Activated gamma-delta T cell treated with anti-CD3 and anti-CD28 coated beads, Interleukin-2, amount 50 U/mL, for 16 hours (primary cell): ENCODE data around the gene RFX3.

Source experiments
- DNase-seq: peaks from one replicate; pipeline ENCODE4 v3.0.0-alpha.2; 2020; ENCODE audit warnings: low read depth

Gene RFX3

DNA sequence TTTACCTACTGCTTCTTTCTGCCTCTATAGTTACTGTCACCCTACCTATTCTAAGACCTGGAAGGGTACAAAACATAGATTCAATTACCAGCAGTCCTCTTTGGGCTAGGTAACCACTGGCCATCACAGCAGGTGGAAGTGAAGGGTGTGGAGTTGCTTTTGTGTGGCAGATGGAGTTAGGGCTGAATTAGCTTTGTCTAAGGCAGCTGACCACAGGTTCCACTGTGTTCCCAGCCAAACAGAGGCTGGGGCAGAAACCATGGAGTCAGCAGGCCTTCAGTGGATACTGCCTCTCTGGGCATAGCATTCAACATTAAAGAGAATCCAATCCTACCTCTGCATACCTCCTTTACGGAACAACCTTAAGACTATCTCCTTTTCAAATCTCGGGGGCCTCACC lies 254.2 kb downstream of the RFX3 start:
- DNase-seq: no peak

DNA sequence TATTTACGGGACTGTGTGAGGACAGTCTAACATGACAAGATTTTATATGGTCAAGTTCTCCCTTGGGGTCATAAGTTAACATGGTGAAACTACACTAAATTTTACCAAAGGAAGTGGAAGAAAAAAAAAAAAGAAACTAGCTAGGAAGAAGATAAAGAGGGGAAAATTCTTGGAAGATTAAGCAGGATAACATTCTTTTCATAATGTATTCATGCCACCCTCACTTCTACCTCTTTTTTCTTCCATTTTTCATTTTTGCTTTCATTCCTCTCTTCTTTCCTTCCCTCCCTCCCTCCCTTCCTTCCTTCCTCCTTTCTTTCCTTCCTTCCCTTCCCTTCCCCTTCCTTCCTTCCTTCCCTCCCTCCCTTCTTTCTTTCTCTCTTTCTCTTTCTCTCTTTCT lies 254.6 kb downstream of the RFX3 start:
- no peak for DNase-seq

DNA sequence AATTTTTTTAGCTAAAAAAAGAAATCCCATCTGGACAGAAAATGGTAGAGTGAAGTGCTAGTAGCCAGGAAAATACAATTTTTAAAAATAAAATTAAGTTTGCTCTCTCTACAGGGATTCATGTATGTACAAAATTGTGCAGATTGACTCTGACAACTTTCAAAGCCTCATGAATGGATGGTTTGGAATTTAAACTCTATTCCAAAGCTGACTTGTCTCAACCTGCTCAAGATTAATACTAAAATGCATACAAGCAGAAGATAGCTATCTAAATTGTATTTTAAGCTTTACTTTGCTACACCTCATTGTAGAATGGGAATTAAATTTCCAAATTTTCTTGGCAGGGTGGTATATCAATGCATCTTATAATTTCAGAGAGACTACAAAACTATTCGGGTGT lies 257.6 kb downstream of the RFX3 start:
- DNase-seq: no peak

DNA sequence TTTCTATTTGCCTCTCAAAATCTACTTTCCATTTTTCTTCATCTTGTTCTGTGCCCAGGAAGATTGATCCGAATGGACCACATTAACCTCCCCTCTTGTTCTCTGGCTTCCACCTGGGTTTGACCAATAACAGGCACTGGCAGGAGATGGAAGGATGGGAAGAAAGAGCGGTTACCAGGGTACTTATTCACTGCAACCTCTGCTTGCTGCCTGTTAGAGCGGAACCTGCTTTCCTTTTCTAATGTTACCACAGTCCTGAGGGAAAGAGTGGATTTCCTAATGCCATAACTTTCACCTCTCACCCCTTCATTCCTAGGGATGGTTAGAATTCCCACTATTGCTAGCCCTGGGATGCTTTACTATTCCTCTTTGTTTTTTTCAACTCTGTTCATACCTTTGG lies 262.1 kb downstream of the RFX3 start:
- DNase-seq: no peak

DNA sequence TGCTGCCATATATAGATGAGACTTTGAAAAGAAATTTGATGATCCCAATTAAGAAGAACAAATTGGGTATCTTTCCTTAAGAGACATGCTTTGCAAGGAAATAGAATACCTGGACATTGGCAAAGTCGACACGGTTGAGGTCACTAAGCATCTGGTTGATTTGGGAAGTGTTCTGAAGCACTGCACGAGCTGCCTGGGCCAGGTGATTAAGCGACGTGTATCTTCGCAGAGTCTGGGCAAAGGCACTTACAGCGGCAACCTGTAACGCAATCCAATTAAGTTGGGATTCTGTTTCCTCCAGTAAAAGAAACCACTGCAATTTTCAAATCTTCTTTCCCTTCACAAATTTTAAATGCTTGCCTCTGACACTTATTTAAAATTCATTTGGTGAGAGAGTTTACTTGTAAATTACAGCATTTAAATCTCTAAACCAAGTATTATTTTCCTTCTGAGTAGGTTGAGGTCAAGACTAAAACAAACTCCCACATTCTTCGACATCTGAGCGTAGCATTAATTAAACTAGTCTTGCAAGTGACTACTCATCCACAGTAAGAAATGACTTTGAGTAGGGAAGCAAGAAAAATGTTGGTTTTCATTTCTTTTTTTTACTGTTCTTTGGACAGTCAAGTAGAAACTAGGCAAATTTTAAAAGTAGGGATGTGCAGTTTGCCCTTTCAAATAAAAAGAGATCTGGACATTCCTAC lies 262.8 kb downstream of the RFX3 start:
- DNase-seq: no peak

DNA sequence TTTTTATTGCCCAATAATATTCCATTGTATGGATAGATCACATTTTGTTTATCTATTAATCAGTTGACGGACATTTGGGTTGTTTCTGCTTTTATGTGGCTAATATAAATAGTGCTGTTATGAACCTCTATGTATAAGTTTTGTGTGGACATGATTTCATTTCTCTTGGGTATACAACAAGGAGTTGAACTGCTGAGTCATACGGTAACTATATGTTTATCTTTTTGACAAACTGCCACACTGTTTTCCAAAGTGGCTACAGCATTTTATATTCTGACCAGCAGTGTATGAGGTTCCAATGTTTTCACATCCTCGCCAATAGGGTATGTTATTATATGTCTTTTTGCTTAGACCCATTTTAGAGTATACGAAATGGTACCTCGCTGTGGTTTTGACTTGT lies 264.3 kb downstream of the RFX3 start:
- DNase-seq: no peak

DNA sequence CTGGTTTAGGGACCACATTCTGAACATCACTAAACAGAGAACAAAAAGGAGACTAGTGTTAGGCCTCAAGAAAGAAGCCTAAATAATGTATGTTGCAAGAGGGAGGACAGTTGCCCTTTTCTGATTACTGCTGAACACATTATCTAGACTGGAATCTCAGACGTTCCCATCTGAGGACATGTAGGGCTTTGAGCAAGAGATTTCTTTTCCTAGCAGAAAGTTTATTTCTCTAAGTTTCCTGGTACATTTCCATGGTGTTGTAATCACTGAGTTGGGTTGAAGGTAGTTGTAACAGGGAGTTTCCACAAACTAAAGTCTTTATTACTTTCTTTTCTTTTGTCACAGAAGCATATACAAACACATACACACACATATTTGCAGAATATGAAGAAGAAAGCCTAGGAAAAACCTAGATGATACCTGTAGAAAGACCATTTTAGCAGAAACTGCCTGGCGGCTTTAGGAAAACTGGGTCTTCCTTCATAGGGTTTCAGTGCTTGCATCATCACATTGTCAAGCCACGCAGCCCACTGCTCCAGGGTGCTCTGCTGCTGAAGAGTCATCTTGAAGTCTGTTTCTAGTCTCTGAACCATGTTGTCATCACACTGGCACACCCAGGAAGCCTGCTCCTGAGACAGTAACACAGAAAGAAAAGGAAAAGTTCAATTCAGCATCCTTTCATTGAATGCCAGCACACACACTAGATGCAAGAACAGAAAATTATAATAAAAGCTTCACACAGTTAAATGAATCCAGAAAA lies 269.1 kb downstream of the RFX3 start:
- no peak for DNase-seq

DNA sequence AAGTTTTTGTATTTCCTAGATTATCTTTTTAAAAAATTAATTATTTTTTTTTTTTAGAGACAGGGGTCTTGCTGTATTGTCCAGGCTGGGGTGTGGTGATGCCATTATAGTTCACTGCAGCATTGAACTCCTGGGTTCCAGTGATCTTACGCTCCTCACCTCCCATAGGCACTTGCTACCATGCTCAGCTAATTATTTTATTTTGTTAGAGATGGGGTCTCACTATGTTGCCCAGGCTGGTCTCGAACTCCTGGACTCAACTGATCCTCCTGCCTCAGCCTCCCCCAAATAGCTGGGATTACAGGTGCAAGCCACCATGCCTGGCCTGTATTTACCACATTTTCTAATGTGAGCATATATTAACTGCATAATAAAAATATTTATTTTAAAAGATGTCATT lies 274.5 kb downstream of the RFX3 start:
- DNase-seq: no peak

DNA sequence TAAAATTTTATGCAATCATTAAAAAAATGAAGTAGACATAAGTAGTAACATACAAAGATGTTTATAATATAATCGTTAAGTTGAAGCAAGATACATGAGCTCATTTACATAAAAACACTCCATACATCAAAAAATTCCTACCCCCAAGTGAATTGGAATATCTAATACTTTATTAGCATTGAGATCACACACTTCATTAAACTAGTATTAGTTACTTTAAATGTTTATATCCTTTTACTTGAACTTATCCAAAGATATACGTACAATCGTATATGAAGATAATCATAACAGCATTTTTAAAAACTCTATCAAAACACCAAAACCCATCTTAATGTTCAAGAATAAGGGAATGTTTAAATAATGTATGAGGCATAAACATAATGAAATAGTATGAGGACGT lies 275.1 kb downstream of the RFX3 start:
- DNase-seq: no peak

DNA sequence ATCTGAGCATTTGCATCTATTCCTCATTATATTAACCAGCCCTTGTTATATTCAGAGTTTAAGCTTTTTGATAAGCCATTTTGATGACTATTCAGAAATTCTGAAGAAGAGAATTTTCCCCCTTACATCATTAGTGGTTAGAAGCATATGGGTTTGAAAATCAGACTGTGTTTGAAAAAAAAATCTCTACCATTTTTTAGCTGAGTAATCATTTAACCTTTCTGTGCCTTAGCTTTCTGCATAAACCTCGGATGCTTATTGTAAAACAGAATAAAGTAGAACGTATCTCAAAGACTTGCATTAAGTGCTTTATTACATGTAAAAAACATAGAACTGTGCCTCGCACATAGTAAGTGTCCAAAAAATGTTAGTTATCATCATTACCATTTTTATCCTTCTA lies 278.6 kb downstream of the RFX3 start:
- no peak for DNase-seq

DNA sequence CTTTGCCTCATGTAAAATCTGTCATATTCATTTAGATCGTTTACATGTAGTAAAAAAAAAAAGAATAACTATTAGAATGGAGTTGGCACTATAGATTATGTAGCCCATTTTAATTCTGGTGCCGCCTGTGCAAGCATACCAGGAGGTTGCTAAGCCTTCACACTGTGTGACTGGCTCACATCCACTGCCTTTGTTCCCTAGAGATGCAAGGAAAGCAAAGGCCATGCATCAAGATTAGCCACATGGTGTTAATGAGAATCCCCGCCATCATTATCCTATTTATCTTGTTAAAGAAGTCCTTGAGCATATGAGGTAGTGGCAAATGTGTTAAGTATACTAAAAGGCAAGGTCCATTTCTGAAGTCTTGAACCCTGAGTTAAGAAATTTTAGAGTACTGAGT lies 279.6 kb downstream of the RFX3 start:
- no peak for DNase-seq

DNA sequence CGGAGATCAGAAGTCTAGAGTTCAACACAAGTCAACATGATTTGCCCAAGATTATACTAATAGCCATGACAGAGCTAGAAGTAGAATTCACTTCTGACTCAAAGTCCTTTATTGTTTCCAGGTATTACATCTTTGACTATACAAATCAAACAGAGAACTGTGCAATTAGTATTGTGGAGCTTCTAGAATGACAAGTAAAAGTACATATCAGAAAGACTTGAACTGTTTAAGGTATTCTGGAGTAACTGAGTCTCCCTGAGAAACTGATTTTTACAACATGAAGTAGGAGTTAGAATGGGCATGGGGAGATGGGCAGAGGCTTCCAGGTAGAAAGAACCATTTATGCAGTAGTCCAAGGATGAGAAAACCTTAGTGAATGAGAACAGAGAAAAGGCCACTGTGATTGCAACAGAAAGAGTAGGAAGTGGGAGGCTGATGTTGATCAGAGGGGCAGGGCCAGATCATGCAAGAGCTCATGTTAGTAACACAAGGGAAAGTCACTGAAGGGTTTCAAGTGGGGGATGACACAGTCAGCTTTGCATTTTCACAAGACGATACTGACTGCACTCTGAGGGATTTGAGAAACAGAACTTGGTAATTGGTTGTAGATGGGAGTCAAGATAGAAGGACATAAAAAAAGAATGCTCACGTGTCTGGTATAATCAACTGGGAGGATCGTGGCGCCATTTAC lies 280.7 kb downstream of the RFX3 start:
- DNase-seq: no peak

DNA sequence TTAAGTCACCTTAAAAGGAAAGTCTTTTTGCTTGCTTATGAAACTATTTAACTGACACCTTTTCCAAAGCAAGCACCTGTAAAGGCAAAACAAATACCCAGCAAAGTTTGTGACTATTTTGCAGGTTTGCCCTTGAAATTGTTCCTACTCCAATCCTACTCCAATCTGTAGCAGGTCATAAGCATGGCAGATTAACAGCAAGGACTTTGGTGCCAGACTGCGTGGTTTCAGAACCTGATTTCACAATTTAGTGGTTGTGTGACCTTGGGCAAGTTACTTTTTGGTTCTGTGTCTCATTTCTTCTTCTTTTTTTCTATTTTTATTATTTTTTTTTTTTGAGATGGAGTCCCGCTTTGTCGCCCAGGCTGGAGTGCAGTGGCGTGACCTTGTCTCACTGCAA lies 282.1 kb downstream of the RFX3 start:
- DNase-seq: no peak

DNA sequence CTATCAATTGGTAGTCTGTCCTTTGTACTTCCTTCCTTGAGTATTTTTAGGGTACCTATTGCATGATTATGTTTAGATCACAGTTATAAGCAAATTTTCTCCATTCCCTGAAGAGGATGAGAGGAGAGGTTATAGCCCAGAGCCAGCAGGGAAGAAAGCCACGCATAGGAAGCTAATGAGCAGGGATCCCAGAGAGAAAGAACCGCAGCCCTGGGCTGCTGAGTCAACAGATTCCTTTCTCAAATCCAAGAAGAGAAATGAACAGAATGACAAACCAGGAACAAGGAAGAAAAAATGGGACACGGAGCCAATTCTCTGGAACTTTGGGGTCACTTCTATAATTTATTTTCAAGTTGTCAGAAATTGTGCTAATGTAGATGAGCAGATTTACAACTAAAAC lies 284.5 kb downstream of the RFX3 start:
- DNase-seq: no peak

DNA sequence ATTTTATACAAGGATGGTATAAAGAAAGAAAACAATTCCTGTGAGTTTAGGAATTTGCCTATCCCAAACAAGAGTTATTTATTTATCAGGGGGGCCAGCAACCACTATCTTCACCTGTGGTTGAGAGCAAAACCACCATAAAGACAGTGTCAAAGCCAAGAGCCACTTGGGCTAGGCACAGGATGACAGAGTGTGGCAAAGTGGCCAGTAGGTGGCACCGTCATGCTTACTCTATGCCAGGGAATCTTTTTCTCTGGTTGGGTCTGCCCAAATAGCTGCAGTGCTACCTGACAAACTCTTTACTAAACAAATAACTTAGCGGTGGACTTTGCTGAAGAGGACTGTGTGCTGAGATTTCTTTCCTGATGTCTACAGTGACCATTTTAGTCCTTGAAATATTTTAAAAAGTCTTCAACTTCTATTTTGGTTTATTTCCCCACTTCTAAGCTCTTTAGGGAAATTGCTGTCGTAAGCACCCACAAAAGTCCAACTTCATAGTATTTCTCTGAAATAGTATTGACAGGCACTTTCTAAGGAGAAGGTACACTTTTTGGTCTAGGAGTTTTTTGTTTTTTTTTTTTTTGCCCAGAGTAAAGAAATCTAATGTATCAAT lies 285.0 kb downstream of the RFX3 start:
- peak; percentile 21 for DNase-seq

DNA sequence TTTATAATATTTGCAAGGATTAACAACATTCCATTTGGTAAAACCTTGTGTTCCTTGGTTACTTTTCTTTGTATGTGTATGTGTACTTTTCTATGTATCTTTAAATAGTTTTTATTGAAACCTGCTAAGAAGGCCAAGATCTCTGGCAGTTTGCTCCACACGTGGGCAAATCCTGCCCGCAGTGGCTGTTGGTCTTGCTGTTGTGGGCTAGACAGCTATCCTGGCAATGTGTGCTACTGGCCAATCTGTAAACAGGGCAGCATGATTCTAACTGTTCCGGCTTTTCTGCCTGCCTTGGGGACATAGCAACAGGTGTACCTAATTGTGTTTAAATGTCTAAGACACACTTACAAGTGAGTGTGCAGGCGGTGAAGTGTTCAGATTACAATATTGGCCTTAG lies 286.6 kb downstream of the RFX3 start:
- DNase-seq: no peak

DNA sequence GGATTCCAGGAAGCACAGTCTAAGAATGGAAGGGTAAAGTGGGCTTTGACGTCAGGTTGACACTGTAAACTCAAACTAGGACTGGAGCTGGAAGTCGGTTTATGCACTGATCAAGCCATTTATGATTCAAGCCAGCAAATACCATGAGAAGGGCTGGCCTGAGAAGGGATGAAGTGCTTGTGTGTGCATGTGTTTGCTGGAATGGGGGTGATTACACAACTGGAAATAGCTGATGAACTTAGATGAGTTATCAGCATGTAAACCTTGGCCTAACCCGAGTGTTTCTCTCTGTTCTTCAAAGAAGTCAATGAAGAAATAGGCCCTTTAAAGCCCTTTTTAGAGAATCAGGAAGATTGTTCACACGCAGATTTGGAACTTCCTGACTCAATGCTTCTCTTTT lies 287.6 kb downstream of the RFX3 start:
- no peak for DNase-seq

DNA sequence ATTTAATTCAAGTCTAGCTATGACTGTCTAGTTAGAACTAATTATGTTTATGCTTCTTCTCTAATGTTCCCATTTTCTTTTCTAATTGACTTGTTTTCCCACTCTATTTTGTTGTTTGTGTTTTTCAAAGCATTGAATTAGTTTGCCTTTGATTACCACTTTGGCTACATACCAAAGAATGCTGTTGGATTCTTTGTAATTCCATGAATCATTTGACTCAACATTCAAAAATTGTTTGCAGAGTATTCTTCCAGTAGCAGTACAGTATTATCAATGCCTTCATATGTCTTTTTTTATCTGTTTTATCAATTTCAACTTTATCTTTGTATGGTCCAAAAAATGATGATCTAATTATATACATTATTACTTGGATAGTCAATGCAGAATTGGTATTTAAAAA lies 288.7 kb downstream of the RFX3 start:
- DNase-seq: no peak

DNA sequence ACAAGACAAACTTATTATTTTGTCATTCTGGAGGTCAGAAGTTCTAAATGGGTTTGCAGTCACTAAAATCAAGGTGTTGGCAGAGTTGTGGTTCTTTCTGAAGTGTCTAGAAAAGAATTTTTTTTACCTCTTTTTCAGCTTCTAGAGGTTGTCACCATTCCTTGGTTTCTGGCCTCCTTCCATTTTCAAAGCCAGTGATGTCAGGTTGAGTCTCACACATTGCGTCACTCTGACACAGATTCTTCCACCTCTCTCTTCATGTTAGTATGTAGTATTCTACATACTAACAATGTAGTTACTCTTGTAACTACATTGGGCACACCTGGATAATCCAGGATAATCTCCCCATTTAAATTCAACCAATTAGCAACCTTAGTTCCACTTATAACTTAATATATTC lies 290.3 kb downstream of the RFX3 start:
- DNase-seq: no peak

DNA sequence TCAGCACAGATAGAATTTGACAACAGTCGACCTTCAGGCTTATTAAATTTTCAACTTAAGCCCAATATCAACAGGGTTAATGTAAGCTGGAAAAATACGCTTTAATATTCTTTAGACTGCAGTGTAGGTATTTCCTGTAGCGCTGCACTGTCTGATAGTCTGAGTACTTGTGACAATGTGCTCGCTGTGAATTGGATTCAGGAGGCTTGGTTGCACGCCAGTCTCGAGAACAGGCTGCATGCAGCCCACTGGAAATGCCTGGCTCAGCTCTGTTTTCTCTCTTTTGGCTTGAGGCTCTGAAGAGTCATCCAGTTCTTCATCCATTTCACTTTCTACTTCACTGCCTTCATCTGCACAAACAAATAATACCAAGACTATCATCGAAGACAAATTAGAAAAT lies 300.9 kb downstream of the RFX3 start:
- DNase-seq: no peak

DNA sequence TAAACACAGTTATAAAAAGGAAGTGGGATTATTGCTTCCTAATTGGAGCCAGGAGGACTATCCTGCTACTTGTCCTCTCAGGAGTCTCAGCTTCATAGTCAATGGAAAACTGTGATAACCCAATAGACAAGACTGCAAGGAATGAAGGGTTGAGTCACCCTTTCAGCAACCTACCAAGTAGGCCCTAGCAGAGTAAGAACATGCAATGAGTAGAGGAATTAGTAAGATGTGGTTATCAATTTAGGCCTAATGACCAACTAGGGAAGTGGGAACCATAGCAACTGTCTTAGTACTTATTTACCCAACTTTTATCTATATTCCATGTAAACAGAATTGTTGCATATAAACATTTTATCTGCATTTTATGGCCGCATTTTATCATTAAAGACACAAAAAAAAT lies 310.1 kb downstream of the RFX3 start:
- no peak for DNase-seq

DNA sequence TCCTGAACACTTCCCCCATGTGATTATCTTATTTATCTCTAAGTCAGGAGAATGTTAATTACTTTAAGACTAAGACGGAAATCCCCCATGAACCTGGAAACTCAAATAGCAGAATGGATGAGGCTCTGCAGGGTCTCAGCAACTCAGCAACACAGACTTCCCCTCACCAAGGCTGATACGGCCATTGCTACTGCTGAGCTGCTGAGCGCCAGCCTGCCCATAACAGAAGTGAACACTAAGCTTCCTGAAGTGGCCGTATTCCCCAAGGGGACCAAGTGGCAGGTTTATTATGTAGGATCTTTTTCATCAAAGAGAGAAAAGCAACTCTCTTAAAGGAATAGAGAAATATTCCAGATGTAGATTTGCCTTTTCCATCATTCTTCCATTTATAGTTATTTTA lies 311.1 kb downstream of the RFX3 start:
- DNase-seq: no peak
